ENCODE results near the gene PUS10. TPM values are rescaled to one million over a fixed set of nuclear protein-coding genes. Genes with fewer than 3 reads are reported as not detected.

Gene PUS10
- total and polyA plus RNA-seq, 2 of the 8 experiments (the other 6 are each of a cell fraction or from before 2014, with no cell fraction given): 1.3 to 3.1 TPM

DNA sequence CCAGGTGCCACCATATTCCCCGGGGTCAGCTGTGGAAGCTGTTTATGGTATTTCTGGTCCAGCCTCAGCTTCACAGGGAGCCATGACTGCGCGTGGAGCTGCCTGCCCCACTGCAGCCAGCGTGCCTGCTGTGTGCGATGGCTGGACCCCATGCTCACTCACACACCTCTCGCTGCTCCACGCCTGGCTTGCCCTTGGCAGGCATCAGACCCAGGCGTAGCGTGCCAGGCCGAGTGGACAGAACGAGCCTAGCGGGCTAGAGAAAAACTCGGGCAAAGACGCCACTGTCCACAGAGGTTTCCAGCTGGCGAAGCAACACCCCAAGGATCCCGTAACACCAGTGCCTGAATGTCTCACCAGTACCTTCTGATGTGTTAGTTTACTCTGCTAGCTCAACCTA, 43.4 kb downstream of the PUS10 start (continued):
- no peak for TF ChIP-seq SIN3A (conservative IDR thresholded peaks at IDR 0.05 in 1 of 2, IDR thresholded peaks at IDR 0.05 in 1 of 2; ENCODE audit: low read depth in 1 of 2, low read length in 2 of 2)
- TF ChIP-seq ZNF274 (IDR thresholded peaks at IDR 0.05; ENCODE audit: borderline replicate concordance, extremely low read depth, low read length): no peak
- TF ChIP-seq TAF1 (IDR thresholded peaks at IDR 0.05; ENCODE audit: low read depth, low read length): no peak
- no peak for TF ChIP-seq ASH2L (IDR thresholded peaks at IDR 0.05; ENCODE audit: low read length)
- no peak for TF ChIP-seq CHD1 (IDR thresholded peaks at IDR 0.05; ENCODE audit: low read depth, low read length)
